Measurements from ENCODE around the gene PLPPR3.

Gene PLPPR3

DNA sequence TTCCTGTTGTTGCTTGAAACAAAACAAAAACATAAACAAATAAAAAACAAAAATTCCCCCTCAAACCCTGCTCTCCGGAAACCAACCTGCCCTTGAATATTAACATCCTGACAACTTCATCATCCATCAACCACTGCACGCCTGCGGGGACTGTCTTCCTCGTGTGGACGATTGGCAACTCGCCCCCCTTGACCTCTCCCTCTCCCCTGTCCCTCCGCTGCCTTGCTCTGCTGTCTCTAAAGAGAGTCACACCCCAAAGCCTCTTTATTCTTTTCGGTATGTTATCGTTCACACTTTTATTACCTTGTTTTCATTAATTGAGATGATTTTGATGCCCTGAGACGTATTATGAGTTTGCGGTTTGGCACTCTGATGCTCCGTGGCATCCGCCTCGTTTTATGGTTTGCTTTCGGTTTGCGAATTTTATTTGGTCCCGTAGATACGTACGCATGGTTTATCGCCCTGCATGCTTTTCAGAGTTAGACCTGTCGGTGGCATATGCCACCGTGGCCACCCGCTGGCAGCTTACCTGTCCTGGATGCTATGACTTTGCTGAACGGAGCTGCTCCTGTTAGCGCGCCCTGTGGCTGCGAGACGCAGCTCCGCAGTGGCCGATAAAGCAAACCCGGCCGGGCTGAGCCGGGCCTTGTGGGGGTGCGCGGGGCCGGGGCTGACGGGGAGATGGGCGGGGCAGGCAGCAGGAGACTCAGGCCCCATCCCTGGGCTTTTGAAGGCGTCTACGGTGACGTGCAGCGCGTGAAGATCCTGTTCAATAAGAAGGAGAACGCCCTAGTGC, 13.9 kb downstream of the PLPPR3 start:
- no peak for ATAC-seq

DNA sequence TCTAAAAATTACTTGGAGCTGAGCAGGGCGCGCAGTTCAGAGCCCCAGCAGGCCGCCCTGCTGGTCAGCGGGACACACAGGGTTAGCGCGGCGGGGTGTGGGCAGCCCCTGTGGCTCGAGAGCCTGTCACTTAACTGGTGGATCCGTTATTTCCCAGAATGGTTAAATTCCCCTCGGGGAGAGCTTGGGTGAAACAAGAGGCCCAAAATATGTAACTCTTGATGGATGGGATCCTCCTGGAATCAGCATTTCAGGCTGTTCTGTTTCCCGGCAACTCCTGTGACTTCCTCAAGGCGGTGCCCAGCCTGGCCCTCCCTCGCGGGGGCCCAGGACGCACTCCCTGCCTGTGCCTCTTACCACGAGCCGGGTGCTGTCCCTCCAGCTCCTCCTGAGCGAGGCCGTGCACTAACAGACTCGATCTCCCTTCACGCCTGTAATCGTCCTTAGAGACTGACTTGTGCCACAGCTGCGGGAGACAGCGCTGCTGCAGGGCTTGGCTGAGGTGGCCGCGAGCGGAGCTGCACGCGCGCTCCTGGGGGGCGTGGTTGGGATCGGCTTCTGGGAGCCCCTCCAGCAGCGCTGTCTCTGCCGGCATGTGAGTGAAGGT, 14.8 kb downstream of the PLPPR3 start:
- ATAC-seq = no peak

DNA sequence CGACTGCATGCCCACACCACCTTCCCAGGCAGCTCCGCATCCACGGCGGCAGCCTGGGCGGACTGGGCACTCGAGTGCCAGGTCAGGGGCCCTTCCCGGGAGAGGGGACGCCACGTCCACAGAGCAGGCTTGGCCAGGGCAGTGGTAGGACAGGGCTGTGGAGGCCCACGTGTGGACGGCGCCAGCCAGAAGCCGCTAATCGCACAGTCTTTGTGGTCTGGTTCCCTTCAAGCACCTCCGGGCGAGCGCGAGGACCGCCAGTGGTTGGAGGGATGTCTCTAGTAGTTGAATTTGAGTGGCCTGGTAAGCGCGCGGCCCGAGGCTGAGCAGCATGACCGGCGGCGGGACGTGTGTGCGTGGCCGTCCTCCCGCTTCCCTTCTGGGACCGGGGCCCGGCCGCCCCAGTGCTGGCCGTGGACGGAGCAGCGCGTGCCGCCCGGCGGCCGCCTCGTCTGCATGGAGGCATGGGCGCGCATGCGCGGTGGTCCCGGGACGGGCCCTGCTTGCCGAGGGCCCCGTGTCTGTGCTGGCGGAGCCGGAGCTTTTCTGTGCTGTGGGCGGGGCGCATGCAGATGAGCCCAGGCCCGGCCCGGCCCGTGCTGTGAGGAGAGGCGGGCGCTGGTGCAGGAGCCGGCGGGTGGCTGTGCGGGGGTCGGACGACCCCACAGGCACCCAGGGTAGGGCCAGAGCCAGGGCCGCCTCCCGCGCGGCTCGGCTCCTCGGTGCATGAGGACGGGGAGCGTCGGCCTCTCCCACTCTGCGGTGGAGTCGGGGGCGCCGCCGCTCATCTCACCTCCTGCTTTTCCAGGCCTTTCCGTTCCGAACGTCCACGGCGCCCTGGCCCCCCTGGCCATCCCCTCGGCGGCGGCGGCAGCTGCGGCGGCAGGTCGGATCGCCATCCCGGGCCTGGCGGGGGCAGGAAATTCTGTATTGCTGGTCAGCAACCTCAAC, 15.9 kb downstream of the PLPPR3 start:
- ATAC-seq = no peak

DNA sequence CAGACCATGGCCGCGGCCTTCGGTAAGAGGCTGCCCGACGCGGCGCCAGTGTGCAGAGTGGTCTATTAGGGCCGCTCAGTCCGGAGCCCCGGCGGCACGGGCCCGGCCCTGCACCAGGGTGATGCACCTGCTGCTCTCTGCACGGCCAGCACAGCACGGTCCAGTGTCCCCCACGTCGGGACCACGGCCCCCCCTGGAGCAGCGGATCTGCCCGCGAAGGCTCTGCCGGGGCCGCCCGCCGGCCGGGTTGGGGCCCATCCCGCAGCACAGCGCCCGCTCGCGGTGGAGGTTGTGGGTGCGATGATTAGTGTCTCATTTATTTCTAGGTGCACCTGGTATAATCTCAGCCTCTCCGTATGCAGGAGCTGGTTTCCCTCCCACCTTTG, 16.6 kb downstream of the PLPPR3 start:
- no peak for ATAC-seq

DNA sequence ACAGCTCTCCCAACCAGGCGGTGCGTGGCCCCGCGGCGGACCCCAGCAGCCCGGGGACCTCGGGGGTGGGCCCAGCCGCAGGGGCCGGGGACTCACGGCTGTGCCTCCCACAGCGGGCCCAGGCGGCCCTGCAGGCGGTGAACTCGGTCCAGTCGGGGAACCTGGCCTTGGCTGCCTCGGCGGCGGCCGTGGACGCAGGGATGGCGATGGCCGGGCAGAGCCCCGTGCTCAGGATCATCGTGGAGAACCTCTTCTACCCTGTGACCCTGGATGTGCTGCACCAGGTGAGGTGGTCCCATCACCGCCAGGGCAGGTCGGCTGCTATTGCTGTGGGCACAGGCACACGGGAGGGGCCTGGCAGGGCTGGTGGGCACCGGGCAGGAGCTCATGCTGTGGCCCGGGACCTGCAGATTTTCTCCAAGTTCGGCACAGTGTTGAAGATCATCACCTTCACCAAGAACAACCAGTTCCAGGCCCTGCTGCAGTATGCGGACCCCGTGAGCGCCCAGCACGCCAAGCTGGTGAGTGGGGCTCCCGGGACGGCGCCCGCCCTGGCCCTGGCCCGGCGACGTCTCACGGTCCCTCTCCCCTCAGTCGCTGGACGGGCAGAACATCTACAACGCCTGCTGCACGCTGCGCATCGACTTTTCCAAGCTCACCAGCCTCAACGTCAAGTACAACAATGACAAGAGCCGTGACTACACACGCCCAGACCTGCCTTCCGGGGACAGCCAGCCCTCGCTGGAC, 17.2 kb downstream of the PLPPR3 start:
- ATAC-seq = no peak

DNA sequence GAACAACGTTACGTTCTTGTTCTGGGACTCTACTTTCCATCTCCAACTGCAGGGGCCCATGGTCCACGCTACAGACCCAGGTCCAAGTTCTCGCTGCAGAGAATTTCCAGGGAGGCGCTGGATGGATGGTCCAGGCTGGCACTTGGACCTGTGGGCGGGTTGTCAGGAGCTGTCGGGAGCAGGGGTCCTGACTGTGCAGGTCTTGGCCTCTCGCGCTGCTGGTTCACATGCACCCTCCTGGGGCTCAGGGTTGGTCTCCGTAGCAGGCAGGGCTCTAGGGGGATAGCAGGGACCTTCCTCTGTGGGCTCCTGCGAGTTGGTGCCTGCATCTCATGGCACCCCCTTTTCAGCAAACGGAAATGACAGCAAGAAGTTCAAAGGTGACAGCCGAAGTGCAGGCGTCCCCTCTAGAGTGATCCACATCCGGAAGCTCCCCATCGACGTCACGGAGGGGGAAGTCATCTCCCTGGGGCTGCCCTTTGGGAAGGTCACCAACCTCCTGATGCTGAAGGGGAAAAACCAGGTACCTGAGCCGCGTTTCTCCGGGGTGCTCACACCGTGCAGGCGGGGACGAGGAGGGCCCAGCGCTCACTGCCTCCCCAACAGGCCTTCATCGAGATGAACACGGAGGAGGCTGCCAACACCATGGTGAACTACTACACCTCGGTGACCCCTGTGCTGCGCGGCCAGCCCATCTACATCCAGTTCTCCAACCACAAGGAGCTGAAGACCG, 17.9 kb downstream of the PLPPR3 start:
- ATAC-seq = no peak

DNA sequence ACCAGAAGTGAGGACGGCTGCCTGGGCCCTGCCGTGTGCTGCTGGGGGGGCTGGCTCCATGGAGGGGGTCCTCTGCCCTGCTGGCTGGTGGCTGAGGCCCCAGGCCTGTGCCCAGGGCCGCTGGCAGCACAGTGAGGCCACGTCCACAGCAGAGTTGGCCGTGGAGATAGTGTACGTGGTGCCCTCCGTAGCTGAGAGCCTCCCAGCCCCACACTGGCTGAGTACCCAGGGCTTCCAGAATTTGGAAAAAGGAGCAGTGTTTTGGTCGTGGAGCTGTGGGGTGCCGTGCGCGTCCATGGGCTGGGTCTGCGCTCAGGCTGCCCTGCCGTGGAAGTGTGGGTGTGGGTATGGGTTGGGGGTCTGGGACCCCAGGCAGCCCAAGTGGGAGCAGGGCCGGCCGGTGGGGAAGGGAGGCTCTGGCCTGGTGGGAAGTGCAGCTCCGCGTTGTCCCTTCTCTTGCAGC, 18.6 kb downstream of the PLPPR3 start:
- no peak for ATAC-seq

DNA sequence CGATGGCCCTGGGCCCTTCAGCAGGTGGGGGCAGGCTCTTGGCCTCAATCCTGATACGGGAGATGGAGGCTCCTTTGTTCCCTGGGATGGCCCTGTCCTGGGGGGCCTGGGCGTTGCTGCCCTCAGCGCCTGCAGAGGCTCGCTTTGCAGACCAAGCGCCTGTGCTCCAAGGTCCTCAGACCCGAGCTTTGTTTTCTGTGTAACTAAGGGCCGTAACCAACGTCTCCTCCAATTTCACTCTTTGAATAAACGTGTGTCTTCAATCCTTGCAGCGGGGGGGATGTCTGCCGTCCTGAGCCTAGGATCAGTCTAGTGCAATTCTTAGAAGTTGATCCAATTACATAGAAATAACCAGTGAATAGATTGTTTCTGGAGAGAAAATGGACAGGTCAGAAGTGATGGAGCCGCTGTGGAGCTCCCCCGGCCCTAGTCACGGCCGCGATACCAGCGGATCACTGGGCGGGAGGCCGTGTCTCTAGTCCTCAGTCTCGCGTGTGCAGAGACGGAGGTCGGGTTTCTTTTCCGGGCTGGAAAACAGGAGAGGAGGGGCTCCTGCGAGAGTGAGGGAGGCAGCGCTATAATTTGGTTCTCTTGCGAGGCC, 19.2 kb downstream of the PLPPR3 start:
- ATAC-seq = no peak

DNA sequence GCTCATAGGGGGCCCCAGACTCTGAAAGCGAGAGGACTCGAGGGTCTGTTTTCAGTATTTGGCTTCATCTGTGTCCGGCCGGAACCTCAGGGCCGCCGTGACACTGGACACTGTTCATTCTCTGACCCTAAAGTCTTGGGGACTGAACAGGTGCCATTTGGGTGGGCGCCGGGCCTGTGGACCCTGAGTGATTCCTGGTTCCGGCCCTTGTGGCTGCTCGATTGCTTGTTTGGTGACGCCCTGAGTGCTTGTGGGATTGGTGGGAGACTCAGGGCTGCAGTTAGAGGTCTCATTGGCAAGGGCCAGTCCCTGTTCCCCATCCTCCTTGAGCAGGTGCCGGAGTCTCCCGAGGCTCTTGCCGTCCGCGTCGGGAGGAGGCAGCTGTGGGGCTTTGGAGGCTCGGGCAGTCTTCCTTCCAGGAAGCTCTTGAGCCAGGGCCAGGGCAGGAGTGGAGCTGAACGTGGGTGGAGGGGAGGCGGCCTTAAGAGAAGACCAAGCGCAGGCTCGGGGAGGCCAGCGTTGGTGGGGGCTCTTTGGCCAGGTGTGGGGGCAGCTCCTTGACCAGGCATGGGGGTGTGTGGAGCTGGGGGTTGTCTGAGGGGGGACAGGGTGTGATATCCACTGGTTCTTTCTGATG, 19.8 kb downstream of the PLPPR3 start:
- ATAC-seq = no peak

DNA sequence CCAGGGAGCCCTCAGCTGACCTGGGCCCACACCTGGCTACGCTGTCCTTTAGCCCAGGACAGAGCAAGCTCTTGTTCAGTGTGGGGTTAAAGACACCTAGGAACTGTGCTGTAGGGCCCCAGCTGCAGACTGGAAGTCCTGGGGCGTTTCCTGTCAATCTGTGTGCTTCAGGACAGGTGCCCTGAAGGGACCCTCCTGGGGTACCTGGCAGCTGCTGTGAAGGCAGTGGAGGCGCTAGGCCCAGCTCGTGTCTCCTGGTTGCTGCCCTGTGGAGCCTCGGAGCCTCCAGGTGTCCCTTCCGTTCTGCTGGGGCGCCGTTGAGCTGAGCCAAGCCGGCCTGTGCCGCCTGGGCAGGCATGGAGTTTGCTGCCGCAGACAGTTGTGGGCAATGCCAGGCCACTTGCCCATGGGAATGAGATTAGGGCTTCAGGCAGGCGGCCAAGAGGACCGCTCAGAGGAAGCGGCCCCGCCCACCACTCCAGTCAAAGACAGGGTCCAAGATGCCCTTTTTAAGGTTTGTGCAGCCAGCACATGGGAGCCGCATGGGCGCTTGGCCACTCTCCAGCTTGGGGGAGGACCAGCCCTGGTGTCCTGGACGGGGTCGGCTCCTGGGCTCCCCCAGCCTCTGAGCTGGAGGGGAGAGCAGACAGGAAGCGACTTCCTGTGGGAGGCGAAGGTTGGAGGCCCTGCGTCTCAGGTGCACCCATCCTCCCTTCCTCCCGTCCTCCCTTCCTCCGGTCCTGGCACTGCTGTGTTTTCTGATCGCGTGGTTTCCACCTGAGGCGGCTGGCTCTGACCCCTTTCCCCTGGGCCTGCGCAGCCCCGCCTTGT, 20.5 kb downstream of the PLPPR3 start:
- no peak for ATAC-seq

DNA sequence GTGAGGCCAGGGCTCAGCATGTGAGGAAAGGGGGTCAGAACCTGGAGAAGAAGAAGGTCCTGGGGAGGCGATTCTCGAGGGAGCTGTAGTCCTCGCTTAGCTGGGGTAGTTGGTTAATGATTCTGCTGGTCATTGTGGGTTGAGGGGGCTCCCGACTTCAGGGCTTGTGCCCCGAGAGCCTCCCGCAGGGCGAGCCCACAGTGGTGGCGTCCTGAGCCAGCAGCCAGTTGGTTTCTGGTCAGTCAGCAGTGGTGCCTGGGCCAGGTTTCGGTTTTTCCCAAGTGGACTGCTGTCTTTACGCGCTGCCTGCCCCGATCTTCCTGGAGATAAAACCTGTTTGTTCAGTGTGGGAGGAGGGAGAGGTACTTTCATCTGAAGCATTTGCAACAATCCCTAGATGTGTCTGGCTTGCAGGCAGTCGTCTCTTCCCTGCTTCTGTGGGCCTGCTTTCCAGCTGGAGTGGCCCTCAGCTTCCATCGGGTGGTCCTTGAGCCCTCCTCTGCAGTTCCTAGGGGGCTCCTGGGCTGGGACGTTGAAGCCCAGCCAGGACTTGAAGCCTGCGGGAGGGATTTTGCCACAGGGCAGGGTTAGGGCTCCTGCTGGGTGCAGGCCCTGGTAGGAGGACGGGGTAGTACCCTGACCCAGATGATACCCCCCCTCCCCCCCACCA, 21.3 kb downstream of the PLPPR3 start:
- ATAC-seq = no peak

DNA sequence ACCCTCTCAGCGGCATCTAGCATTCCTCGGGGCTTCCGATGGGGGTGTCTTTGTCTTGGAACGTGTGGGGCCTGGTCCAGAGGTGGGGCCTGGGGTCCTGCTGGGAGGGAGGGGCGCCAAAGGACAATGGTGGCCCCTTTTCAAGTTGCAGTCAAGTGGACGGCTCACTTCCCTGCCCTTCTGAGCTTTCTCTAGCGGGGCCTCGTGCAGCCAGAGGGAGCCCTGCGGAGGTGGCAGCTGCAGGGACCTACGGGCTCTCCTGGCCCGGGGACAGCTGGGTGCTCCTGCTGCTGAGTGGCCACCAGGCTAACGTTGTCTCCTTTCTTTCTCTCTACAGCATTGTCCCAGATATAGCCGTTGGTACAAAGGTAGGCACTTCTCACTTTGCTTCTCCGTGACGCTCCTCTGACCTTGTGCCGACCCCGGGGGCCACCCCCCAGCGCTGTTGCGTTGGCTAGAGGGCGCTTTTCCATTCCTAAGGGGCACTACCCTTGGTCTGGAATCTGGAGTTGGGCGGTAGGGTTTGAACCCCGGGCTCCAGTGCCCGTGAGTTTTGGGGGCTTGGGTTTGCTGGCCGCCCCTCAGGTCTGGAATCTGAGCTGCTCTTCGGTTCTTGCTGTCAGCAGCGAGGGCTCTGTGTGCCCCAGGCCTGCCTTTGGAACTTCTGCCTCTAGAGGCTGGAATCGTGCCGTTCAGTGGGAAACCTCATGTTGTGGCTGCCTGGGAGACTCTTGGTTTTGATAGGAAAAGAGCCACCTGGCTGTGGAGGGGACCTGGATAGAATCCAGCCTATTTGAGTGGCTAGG, 22.5 kb downstream of the PLPPR3 start:
- no peak for ATAC-seq

DNA sequence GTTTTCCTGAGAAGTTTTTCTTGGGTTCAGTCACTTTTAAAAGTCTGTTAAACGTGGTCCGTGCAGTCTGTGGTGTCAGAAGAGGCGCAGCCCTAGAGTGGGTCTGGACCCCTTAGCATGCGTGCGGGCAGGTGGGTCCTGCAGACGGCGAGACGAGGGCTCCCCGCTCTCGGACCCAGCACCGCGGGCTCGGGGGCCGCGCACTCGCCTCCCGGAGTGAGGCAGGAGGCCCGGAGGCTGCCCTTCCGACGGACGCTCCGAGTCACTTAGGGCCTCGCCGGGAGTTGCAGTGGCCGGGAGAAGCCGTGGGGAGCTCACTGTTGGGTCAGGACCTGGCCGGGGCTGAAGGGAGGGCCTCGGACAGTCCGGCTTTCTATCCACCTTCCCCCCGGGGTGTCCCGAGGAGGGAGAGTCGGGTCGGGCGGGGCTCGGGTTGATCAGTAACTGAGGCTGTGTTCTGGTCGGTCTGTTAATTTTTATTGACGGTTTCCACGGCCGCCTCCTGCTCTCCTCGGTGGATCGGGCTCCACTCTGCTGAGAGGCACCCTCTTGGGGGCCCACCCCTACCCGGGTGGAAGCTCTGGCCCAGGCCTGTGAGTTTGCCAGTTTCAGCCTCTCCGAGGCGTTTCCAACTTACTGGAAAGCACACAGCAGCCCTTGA, 23.2 kb downstream of the PLPPR3 start:
- ATAC-seq = no peak

DNA sequence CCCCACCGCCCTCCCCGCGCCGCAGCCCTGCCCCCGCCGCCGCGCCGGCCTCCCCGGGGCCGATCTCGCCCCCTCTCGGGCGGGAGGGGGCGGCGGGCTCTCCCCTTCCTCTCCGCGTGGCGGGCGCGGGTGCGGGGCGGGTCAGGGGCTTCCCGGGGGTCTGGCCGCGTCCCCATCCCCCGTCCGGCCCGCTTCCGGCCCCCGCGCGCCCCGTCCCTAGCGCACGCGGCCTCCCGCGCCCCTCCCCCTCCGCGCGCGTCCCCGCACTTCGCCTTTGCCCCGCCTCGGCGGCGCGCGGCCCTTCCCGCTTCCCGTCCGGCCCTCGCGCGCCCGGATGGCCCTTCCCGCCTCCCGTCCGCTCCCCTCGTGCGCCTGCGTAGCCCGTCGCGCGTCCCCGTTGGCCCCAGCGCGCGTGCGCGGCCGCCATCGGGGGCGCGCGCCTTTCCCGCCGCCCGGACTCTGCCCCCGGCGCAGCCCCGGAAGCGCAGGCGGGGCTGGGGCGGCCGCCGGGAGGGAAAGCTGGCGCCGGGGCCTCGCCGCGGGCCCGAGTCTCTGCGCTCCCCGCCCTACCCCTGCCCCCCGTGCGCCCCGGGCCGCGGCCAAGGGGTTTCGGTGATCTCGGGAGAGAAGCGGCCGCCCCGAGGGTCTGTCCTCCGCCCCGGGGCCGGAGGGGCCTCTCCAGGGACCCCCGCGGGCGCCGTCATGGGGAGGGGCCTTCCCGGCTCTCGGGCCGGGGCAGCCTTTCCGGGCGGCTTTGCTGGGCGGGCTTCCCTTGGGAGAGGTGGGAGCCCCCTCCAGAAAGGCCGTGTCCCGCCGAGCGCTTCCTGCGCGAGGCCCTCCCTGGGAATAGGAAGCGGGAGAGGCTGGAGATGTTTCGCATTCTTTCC, 24.0 kb downstream of the PLPPR3 start:
- peak; percentile 11 to 20 for ATAC-seq

DNA sequence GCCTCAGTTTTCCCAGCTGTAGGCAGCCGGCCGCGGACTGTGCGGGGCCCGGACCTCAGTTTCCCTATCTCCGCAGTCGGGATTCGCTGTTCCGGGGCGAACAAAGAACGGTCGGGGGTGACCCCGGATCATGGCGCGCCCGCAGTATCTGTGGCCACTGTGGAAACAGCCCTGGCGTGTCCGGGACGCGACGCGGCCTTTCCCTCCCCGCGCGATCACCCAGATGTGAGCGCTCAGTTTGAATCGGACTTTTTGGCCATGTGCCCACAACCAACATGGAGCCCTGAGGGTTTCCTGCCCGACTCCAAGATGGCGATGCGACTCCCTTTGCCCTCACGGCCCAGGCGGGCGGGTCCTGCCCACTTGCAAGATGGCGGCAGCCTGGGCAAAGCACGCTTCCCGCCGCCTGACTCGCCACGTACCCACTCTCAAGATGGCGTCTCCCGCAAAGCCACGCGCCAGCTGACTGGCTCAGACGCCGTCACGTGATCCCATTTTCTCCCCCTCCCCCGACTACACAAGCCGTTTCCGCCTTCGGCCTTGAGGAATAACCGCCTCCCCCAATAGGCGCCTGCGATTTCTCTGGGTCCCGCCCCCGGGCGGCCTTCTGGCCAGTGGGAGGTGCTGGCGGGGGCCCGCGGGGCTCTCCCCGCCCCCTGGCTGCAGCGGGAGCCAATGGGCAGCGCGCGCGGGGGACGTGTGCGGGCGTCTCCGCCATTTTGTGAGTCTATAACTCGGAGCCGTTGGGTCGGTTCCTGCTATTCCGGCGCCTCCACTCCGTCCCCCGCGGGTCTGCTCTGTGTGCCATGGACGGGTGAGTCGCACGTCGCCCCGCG, 24.8 kb downstream of the PLPPR3 start, which contains the start of gene PTBP1:
Gene PTBP1 (plus strand): TSS at position 761 of the 836 bp plus-strand sequence. CDS start 46 bp downstream, at position 807.
- ATAC-seq = peak; percentile 83 to 85
